A673 (cell line): ENCODE data around the gene THSD8. TPM values are rescaled to one million over a fixed set of nuclear protein-coding genes. Genes with fewer than 3 reads are reported as not detected.

Experiments
- BruUV-seq: library from RNA; stranded (reverse); fragments of 400-500 nt; replicated peaks from 2 replicates; lab custom pipeline; 2021; lab: Mats Ljungman, UMichigan
- CTCF ChIA-PET: fragments of 300-600 bp; sonication (Branson Sonifier 250); formaldehyde crosslinking; loops from one replicate; lab custom pipeline; 2022; ENCODE audit warnings: antibody characterized with exemption; lab: Charles Lee
- POLR2A ChIA-PET: fragments of 300-600 bp; sonication (Branson Sonifier 250); formaldehyde crosslinking; loops from one replicate; lab custom pipeline; 2022; ENCODE audit warnings: antibody characterized with exemption; ENCODE audit not compliant: low non-redundant PET; lab: Charles Lee
- DNase-seq: peaks from one replicate; pipeline ENCODE4 v3.0.0-alpha.2; 2015; ENCODE audit warnings: low spot score
- H3K27ac ChIP-seq: fragments of 200-600 bp; sonication (generic); 2 replicates; pipeline ENCODE4 v1.5.1; 2016; ENCODE audit warnings: mixed run types, low read depth, mild to moderate bottlenecking, mixed read lengths, antibody characterized with exemption, low read length; ENCODE audit not compliant: poor library complexity, severe bottlenecking
- H3K27me3 ChIP-seq: fragments of 200-600 bp; sonication (generic); replicated peaks from 2 replicates; pipeline ENCODE4 v1.6.1; 2017; ENCODE audit warnings: mixed run types, low read depth, mild to moderate bottlenecking, mixed read lengths, antibody characterized with exemption, low read length; ENCODE audit not compliant: insufficient read depth, poor library complexity
- H3K36me3 ChIP-seq: fragments of 200-600 bp; sonication (generic); 2 replicates; pipeline ENCODE4 v1.6.1; 2016; ENCODE audit warnings: mixed run types, mild to moderate bottlenecking, mixed read lengths, antibody characterized with exemption, low read length; ENCODE audit not compliant: insufficient read depth, poor library complexity, severe bottlenecking
- H3K4me1 ChIP-seq: fragments of 200-600 bp; sonication (generic); 2 replicates; pipeline ENCODE4 v1.6.1; 2017; ENCODE audit warnings: mixed run types, mild to moderate bottlenecking, mixed read lengths, antibody characterized with exemption, low read length; ENCODE audit not compliant: insufficient read depth, poor library complexity, severe bottlenecking
- H3K4me3 ChIP-seq: fragments of 200-600 bp; sonication (generic); 2 replicates; pipeline ENCODE4 v1.5.1; 2016; ENCODE audit warnings: low read depth, mixed run types, mild to moderate bottlenecking, mixed read lengths, low read length; ENCODE audit not compliant: poor library complexity, severe bottlenecking
- H3K9me3 ChIP-seq: fragments of 200-600 bp; sonication (generic); 2 replicates; pipeline ENCODE4 v1.6.1; 2016; ENCODE audit warnings: mixed run types, low read depth, mild to moderate bottlenecking, mixed read lengths, antibody characterized with exemption, low read length; ENCODE audit not compliant: poor library complexity, severe bottlenecking
- CTCF ChIP-seq: fragments of 300-800, 200-600 bp; sonication (generic); conservative IDR thresholded peaks from 2 replicates; pipeline ENCODE4 v1.5.1; 2017; ENCODE audit warnings: low read depth, mild to moderate bottlenecking, antibody characterized with exemption, low read length, moderate library complexity, mixed read lengths
- EZH2 ChIP-seq: fragments of 200-600 bp; sonication (generic); IDR thresholded peaks from 2 replicates; pipeline ENCODE4 v1.6.1; 2017; ENCODE audit warnings: borderline replicate concordance, low read depth, mild to moderate bottlenecking, mixed read lengths, antibody characterized with exemption, low read length; ENCODE audit not compliant: poor library complexity, severe bottlenecking
- intact Hi-C: fragments of 100-400 bp; cut with micrococcal nuclease; formaldehyde crosslinking; loops from one replicate; pipeline ENCODE4 v1.10.0; 2022; ENCODE audit not compliant: unreplicated experiment
- total RNA-seq: library from RNA; stranded (reverse); gene quantifications from 2 replicates; pipeline ENCODE4 v1.2.3, GENCODE V29; 2021

The THSD8 gene
- total RNA-seq, 1 experiment from 2014 or later, result 45.2 TPM

- no peak for TF ChIP-seq CTCF
- no TSS peak for BruUV-seq
- Histone ChIP-seq H3K4me3 (peak overlapping the region; percentile 59), H3K4me1 (peaks cover 39% of the 10 kb centered on the region), H3K27me3 (no peaks in the 10 kb centered on the region), H3K9me3 (no peaks in the 10 kb centered on the region), H3K36me3 (peaks cover 4% of the 10 kb centered on the region), H3K27ac (peak overlapping the region; percentile 98)
- ChIA-PET POLR2A (interaction anchor here (0.8 to 1.4 kb wide), 3 partner anchors 10 to 33 kb away, joined by 3 to 4 read pairs (median 3); partner anchors contain the start of gene THSD8), CTCF (interaction anchor here (0.6 to 3.0 kb wide), 6 partner anchors 13 to 114 kb away, joined by 3 to 29 read pairs (median 4); no protein-coding TSS in a partner anchor)
- peak; percentile 86 for DNase-seq
- intact Hi-C loops, result loop anchor here (5.0 kb wide), 1 partner anchor 110 kb away; the partner anchor contains the start of gene DHPS
Measured at GRCh38 chr19:12792051-12792852, 9.6 kb upstream of the THSD8 start.

- H3K4me1 ChIP-seq, result peaks cover 39% of the 10 kb centered on the region
- no peaks in the 10 kb centered on the region for H3K27me3 ChIP-seq
- intact Hi-C loops, result loop anchor here (5.0 kb wide), 1 partner anchor 111 kb away; the partner anchor contains the start of gene DHPS
- H3K9me3 ChIP-seq, result no peaks in the 10 kb centered on the region
- CTCF ChIA-PET, result interaction anchor here (0.9 to 3.0 kb wide), 3 partner anchors 14 to 35 kb away, joined by 3 to 29 read pairs (median 8); no protein-coding TSS in a partner anchor
- no TSS peak for BruUV-seq
- peak overlapping the region; percentile 59 for H3K4me3 ChIP-seq
- no peak for DNase-seq
- POLR2A ChIA-PET, result interaction anchor here (0.7 to 1.4 kb wide), 6 partner anchors 9 to 1297 kb away, joined by 3 to 5 read pairs (median 4); partner anchors contain the start of genes GET3 and THSD8
- no peak for TF ChIP-seq EZH2
- no peak for TF ChIP-seq CTCF
- H3K36me3 ChIP-seq, result peaks cover 4% of the 10 kb centered on the region
- peak overlapping the region; percentile 98 for H3K27ac ChIP-seq
Measured at GRCh38 chr19:12792853-12793289, 9.0 kb upstream of the THSD8 start.

GRCh38 chr19:12793290-12794195 lies 8.3 kb upstream of the THSD8 start:
- TF ChIP-seq EZH2 (no peak), CTCF (no peak)
- Histone ChIP-seq H3K36me3 (peaks cover 6% of the 10 kb centered on the region), H3K27ac (peak overlapping the region; percentile 98), H3K9me3 (no peaks in the 10 kb centered on the region), H3K4me3 (peak overlapping the region; percentile 59), H3K27me3 (no peaks in the 10 kb centered on the region), H3K4me1 (peaks cover 32% of the 10 kb centered on the region)
- ChIA-PET CTCF (interaction anchor here (1.5 to 3.0 kb wide), 2 partner anchors 16 to 36 kb away, joined by 8 to 29 read pairs; no protein-coding TSS in a partner anchor), POLR2A (interaction anchor here (0.7 to 1.4 kb wide), 5 partner anchors 15 to 1297 kb away, joined by 3 to 5 read pairs (median 4); partner anchors contain the start of gene GET3)
- BruUV-seq, result no TSS peak
- intact Hi-C loops, result loop anchor here (5.0 kb wide), 1 partner anchor 111 kb away; the partner anchor contains the start of gene DHPS
- DNase-seq, result peak; percentile 95
